BE2C (cell line): Measurements from ENCODE around the gene RELL2.
"Not testable (repeated sequence)": the region's sequence is repeated elsewhere in the genome, so short reads cannot be mapped to it uniquely, and the experiment has no call there.

Experiments
- DNase-seq: peaks from one replicate; pipeline ENCODE4 v3.0.0-alpha.2; 2020
- H3K27me3 ChIP-seq: fragments of 250-450 bp; sonication (Bioruptor Pico); 2 replicates; pipeline ENCODE4 v1.5.1; 2020; ENCODE audit warnings: mild to moderate bottlenecking
- H3K36me3 ChIP-seq: fragments of 250-450 bp; sonication (Bioruptor Pico); 2 replicates; pipeline ENCODE4 v1.5.1; 2020; ENCODE audit warnings: mild to moderate bottlenecking
- H3K4me1 ChIP-seq: fragments of 250-450 bp; sonication (Bioruptor Pico); 2 replicates; pipeline ENCODE4 v1.5.1; 2020
- H3K4me3 ChIP-seq: 2 replicates; pipeline ENCODE4 v1.5.1; 2011; ENCODE audit warnings: low read depth, low read length
- H3K9me3 ChIP-seq: fragments of 250-450 bp; sonication (Bioruptor Pico); 2 replicates; pipeline ENCODE4 v1.5.1; 2020
- TF ChIP-seq, protein P1 (sequence below): IDR thresholded peaks from 2 replicates; pipeline ENCODE4 v1.5.1; 2012; ENCODE audit warnings: mild to moderate bottlenecking, low read depth, low read length

Gene RELL2

GRCh38 chr5:141608557-141608956 lies 28.2 kb upstream of the RELL2 start:
- H3K4me1 ChIP-seq: peaks cover 3% of the 10 kb centered on the region; the same call in 1 of the 2 replicates
- peaks cover 8% of the 10 kb centered on the region for H3K36me3 ChIP-seq
- no peak overlapping the region for H3K4me3 ChIP-seq
- TF ChIP-seq, protein P1, sequence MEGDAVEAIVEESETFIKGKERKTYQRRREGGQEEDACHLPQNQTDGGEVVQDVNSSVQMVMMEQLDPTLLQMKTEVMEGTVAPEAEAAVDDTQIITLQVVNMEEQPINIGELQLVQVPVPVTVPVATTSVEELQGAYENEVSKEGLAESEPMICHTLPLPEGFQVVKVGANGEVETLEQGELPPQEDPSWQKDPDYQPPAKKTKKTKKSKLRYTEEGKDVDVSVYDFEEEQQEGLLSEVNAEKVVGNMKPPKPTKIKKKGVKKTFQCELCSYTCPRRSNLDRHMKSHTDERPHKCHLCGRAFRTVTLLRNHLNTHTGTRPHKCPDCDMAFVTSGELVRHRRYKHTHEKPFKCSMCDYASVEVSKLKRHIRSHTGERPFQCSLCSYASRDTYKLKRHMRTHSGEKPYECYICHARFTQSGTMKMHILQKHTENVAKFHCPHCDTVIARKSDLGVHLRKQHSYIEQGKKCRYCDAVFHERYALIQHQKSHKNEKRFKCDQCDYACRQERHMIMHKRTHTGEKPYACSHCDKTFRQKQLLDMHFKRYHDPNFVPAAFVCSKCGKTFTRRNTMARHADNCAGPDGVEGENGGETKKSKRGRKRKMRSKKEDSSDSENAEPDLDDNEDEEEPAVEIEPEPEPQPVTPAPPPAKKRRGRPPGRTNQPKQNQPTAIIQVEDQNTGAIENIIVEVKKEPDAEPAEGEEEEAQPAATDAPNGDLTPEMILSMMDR: no peak
- DNase-seq: no peak
- H3K27me3 ChIP-seq: no peaks in the 10 kb centered on the region
- no peaks in the 10 kb centered on the region for H3K9me3 ChIP-seq

DNA sequence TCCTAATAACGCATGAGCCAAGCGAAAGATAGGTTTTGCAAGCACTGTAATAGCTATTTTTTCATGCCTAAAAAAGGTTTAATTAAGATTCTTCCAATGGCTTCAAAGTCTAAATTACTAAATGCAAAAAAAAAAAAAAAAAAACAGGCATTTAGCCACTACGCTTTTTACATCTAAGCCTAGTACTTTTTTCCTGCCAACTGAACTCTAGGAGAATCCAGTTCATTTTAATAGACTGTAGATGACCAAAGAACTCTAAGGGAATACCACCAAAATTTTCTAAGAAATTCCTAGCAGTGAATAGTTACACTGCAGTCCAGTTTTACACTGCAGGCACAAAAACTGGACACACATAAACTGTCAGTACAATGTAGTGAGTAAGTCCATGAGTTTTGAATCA lies 27.8 kb upstream of the RELL2 start:
- peaks cover 3% of the 10 kb centered on the region for H3K4me1 ChIP-seq
- no peak for DNase-seq
- H3K4me3 ChIP-seq: no peak overlapping the region
- H3K9me3 ChIP-seq: no peaks in the 10 kb centered on the region
- TF ChIP-seq, protein P1: no peak
- H3K36me3 ChIP-seq: peaks cover 8% of the 10 kb centered on the region
- no peaks in the 10 kb centered on the region for H3K27me3 ChIP-seq

- DNase-seq, H3K27me3 ChIP-seq, H3K4me3 ChIP-seq, H3K9me3 ChIP-seq, H3K4me1 ChIP-seq, H3K36me3 ChIP-seq: not testable (repeated sequence)
Observed at GRCh38 chr5:141609921-141610320, 26.9 kb upstream of the RELL2 start.

GRCh38 chr5:141611289-141611688 lies 25.5 kb upstream of the RELL2 start:
- peaks cover 3% of the 10 kb centered on the region for H3K4me1 ChIP-seq
- DNase-seq: no peak
- no peak overlapping the region for H3K4me3 ChIP-seq
- H3K36me3 ChIP-seq: peaks cover 8% of the 10 kb centered on the region
- no peaks in the 10 kb centered on the region for H3K27me3 ChIP-seq
- no peaks in the 10 kb centered on the region for H3K9me3 ChIP-seq
- TF ChIP-seq, protein P1: no peak

- DNase-seq: no peak
- TF ChIP-seq, protein P1: no peak
- Histone ChIP-seq H3K36me3 (peaks cover 10% of the 10 kb centered on the region), H3K4me3 (no peak overlapping the region), H3K27me3 (no peaks in the 10 kb centered on the region), H3K4me1 (peaks cover 14% of the 10 kb centered on the region), H3K9me3 (no peaks in the 10 kb centered on the region)
Observed at GRCh38 chr5:141613344-141613743, 23.5 kb upstream of the RELL2 start.

- no peak overlapping the region for H3K4me3 ChIP-seq
- peaks cover 11% of the 10 kb centered on the region for H3K36me3 ChIP-seq
- H3K27me3 ChIP-seq: no peaks in the 10 kb centered on the region
- TF ChIP-seq, protein P1: no peak
- H3K9me3 ChIP-seq: no peaks in the 10 kb centered on the region
- peaks cover 14% of the 10 kb centered on the region for H3K4me1 ChIP-seq
- no peak for DNase-seq
Observed at GRCh38 chr5:141615991-141616720, 20.6 kb upstream of the RELL2 start.

DNA sequence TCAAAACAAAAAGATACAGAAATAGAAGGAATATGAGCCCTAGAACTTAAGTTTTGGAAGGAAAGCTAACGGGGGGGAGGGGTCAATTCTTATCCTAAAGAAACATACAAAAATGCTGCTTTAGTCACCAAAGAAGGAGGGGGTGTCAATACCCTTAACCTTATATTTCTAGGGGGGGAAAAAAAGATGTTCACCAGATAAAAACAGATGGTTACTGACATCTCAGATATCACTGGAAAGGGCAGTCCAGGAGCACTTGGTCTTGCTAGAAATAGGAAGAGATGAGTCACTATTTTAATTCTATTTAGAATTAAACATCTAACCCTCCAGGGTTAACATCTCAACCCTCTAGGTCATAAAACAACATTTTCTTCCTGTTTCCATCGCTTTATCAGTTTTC lies 19.7 kb upstream of the RELL2 start:
- H3K36me3 ChIP-seq: peaks cover 8% of the 10 kb centered on the region; the same call in 1 of the 2 replicates
- H3K4me3 ChIP-seq: peak overlapping the region; percentile 81
- H3K4me1 ChIP-seq: peaks cover 14% of the 10 kb centered on the region
- no peaks in the 10 kb centered on the region for H3K9me3 ChIP-seq
- H3K27me3 ChIP-seq: no peaks in the 10 kb centered on the region
- DNase-seq: no peak
- TF ChIP-seq, protein P1: no peak
